ENCODE results near the gene SEMA4G. TPM values are rescaled to one million over a fixed set of nuclear protein-coding genes. Genes with fewer than 3 reads are reported as not detected.

SEMA4G gene
- total RNA-seq, 1 experiment from 2014 or later = 2.5 TPM

- DNase-seq = no peak
- Histone ChIP-seq H3K27me3 (no peaks in the 10 kb centered on the region), H3K36me3 (no peaks in the 10 kb centered on the region), H3K27ac (no peak overlapping the region), H3K4me1 (peaks cover 34% of the 10 kb centered on the region), H3K4me3 (no peak overlapping the region), H3K9me3 (replicated peaks) (no peaks in the 10 kb centered on the region)
These were observed 46.3 kb downstream of the SEMA4G start for GRCh38 chr10:101015582-101015973.

- no peak for DNase-seq
- Histone ChIP-seq H3K36me3 (no peaks in the 10 kb centered on the region), H3K27me3 (no peaks in the 10 kb centered on the region), H3K9me3 (replicated peaks) (no peaks in the 10 kb centered on the region), H3K4me1 (peaks cover 34% of the 10 kb centered on the region), H3K27ac (no peak overlapping the region), H3K4me3 (no peak overlapping the region)
These were observed 47.5 kb downstream of the SEMA4G start for GRCh38 chr10:101016814-101017213.

GRCh38 chr10:101018118-101018599 is 48.9 kb downstream of the SEMA4G start:
- no peaks in the 10 kb centered on the region for H3K9me3 ChIP-seq (replicated peaks)
- H3K4me3 ChIP-seq = peak overlapping the region; percentile 54
- peak overlapping the region; percentile 14; the same call in 1 of the 2 replicates for H3K27ac ChIP-seq
- DNase-seq = peak; percentile 52 to 72
- no peaks in the 10 kb centered on the region for H3K36me3 ChIP-seq
- H3K27me3 ChIP-seq = no peaks in the 10 kb centered on the region
- peaks cover 23% of the 10 kb centered on the region for H3K4me1 ChIP-seq

GRCh38 chr10:101018600-101019439 is 49.5 kb downstream of the SEMA4G start:
- Histone ChIP-seq H3K9me3 (replicated peaks) (no peaks in the 10 kb centered on the region), H3K4me1 (peaks cover 20% of the 10 kb centered on the region), H3K27me3 (no peaks in the 10 kb centered on the region), H3K36me3 (no peaks in the 10 kb centered on the region), H3K27ac (peak overlapping the region; percentile 14; the same call in 1 of the 2 replicates), H3K4me3 (peak overlapping the region; percentile 54)
- peak; percentile 98 for DNase-seq

Other genes starting within 250 kb of the SEMA4G start
- 2.1 and 2.4 TPM in 2 replicates for gene PAX2, start 223.9 kb upstream of the SEMA4G start, total RNA-seq (2014; rRNA removed; shearing (Covaris generic))
- gene SLF2, start 56.5 kb upstream of the SEMA4G start, total RNA-seq (2014; rRNA removed; shearing (Covaris generic)) = 217 and 257 TPM in 2 replicates
- 92.1 and 101 TPM in 2 replicates for gene MRPL43, start 18.0 kb downstream of the SEMA4G start, total RNA-seq (2014; rRNA removed; shearing (Covaris generic))
- gene TWNK, start 18.0 kb downstream of the SEMA4G start, total RNA-seq (2014; rRNA removed; shearing (Covaris generic)) = 27.3 and 30.4 TPM in 2 replicates
- gene LZTS2, start 30.3 kb downstream of the SEMA4G start, total RNA-seq (2014; rRNA removed; shearing (Covaris generic)) = 229 and 239 TPM in 2 replicates
- gene PDZD7, start 61.6 kb downstream of the SEMA4G start, total RNA-seq (2014; rRNA removed; shearing (Covaris generic)) = 0.25 and 0.89 TPM in 2 replicates
- 14.3 and 15.3 TPM in 2 replicates for gene SFXN3, start 61.7 kb downstream of the SEMA4G start, total RNA-seq (2014; rRNA removed; shearing (Covaris generic))
- gene KAZALD1, start 92.5 kb downstream of the SEMA4G start, total RNA-seq (2014; rRNA removed; shearing (Covaris generic)) = 55.7 and 58.1 TPM in 2 replicates
- not detected in 2 replicates for gene TLX1, start 161.8 kb downstream of the SEMA4G start, total RNA-seq (2014; rRNA removed; shearing (Covaris generic))

Measured in SJCRH30 (cell line).